ENCODE data around the gene PAIP2.

- TF ChIP-seq CTCF (IDR thresholded peaks at IDR 0.05) (no peak), POLR2A (IDR thresholded peaks at IDR 0.05) (no peak), POLR2AphosphoS5 (IDR thresholded peaks at IDR 0.05) (no peak)
Observed at GRCh38 chr5:139298242-139298641, 43.4 kb upstream of the PAIP2 start.

Measured in prostate gland (tissue), 2 donors.